ENCODE data around the gene CLTA.

GRCh38 chr9:36247356-36247755, 56.6 kb downstream of the CLTA start:
- TF ChIP-seq, protein P1, sequence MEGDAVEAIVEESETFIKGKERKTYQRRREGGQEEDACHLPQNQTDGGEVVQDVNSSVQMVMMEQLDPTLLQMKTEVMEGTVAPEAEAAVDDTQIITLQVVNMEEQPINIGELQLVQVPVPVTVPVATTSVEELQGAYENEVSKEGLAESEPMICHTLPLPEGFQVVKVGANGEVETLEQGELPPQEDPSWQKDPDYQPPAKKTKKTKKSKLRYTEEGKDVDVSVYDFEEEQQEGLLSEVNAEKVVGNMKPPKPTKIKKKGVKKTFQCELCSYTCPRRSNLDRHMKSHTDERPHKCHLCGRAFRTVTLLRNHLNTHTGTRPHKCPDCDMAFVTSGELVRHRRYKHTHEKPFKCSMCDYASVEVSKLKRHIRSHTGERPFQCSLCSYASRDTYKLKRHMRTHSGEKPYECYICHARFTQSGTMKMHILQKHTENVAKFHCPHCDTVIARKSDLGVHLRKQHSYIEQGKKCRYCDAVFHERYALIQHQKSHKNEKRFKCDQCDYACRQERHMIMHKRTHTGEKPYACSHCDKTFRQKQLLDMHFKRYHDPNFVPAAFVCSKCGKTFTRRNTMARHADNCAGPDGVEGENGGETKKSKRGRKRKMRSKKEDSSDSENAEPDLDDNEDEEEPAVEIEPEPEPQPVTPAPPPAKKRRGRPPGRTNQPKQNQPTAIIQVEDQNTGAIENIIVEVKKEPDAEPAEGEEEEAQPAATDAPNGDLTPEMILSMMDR (conservative IDR thresholded peaks at IDR 0.05; ENCODE audit: low read length) = no peak
- no peak for TF ChIP-seq EZH2phosphoT487 (IDR thresholded peaks at IDR 0.05; ENCODE audit: borderline replicate concordance, low read depth, low read length)
